Gastroesophageal sphincter (tissue), 3 donors: Measurements from ENCODE around the gene ZNF346.

Experiments
- CTCF ChIP-seq, 4 experiments: fragments of 200-600 bp in 2 of 4; fragments of 450-650 bp in 2 of 4; sonication (generic) in 1 of 4; IDR thresholded peaks; one replicate each; pipeline ENCODE4 v1.5.1; 2017 to 2019; ENCODE audit warnings: antibody characterized with exemption in 4 of 4, mild to moderate bottlenecking in 2 of 4, moderate library complexity in 2 of 4
- POLR2AphosphoS5 ChIP-seq: sonication (generic); formaldehyde crosslinking; IDR thresholded peaks from one replicate; pipeline ENCODE4 v1.6.1; 2017; ENCODE audit warnings: antibody characterized with exemption

- TF ChIP-seq CTCF (IDR thresholded peaks at IDR 0.05) (no peak), POLR2AphosphoS5 (no peak)
These were observed 100.1 kb downstream of the ZNF346 start for GRCh38 chr5:177122566-177122965.
